Liver (tissue), 9 donors: ENCODE data around the gene TMTC2. TPM values are rescaled to one million over a fixed set of nuclear protein-coding genes. Genes with fewer than 3 reads are reported as not detected.

Source experiments
- DNase-seq: peaks from one replicate; pipeline ENCODE4 v3.0.0-alpha.2; 2017; ENCODE audit warnings: low spot score
- H3K27ac ChIP-seq, 2 donors: one replicate each; pipeline ENCODE4 v1.7.0; 2013; ENCODE audit warnings: inconsistent platforms in 2 of 2, low read length in 2 of 2, control low read depth in 1 of 2, low read depth in 1 of 2, mild to moderate bottlenecking in 1 of 2
- H3K27me3 ChIP-seq, 4 donors: one replicate each; pipeline versions ENCODE4 v1.6.1 to v1.7.0; 2013; ENCODE audit warnings: low read length in 3 of 4, inconsistent platforms in 1 of 4, mild to moderate bottlenecking in 1 of 4, moderate library complexity in 1 of 4; ENCODE audit not compliant: control insufficient read depth in 4 of 4, insufficient read depth in 4 of 4
- H3K36me3 ChIP-seq, 4 donors: one replicate each; pipeline versions ENCODE4 v1.6.1 to v1.7.0; 2013; ENCODE audit warnings: low read length in 3 of 4, mild to moderate bottlenecking in 3 of 4, low read depth in 1 of 4, moderate library complexity in 1 of 4; ENCODE audit not compliant: control insufficient read depth in 4 of 4, insufficient read depth in 3 of 4
- H3K4me1 ChIP-seq, 4 donors: one replicate each; pipeline versions ENCODE4 v1.6.1 to v1.7.0; 2013; ENCODE audit warnings: low read length in 3 of 4, mild to moderate bottlenecking in 3 of 4, moderate library complexity in 1 of 4; ENCODE audit not compliant: control insufficient read depth in 4 of 4, insufficient read depth in 4 of 4
- H3K4me3 ChIP-seq, 3 donors: one replicate each; pipeline versions ENCODE4 v1.6.1 to v1.7.0; 2013; ENCODE audit warnings: low read length in 3 of 3, control low read depth in 1 of 3, low read depth in 1 of 3, mild to moderate bottlenecking in 1 of 3
- H3K9ac ChIP-seq, 2 donors: one replicate each; pipeline ENCODE4 v1.7.0; 2013; ENCODE audit warnings: low read length in 2 of 2, mild to moderate bottlenecking in 2 of 2, moderate library complexity in 2 of 2, control low read depth in 1 of 2, low read depth in 1 of 2
- H3K9me3 ChIP-seq, 4 donors: one replicate each; pipeline versions ENCODE4 v1.6.1 to v1.7.0; 2013; ENCODE audit warnings: low read length in 3 of 4; ENCODE audit not compliant: control insufficient read depth in 4 of 4
- ATF3 ChIP-seq: IDR thresholded peaks from 2 replicates; pipeline ENCODE4 v1.6.1; 2016; ENCODE audit warnings: antibody characterized with exemption
- EGR1 ChIP-seq, 2 donors: IDR thresholded peaks; 2 replicates each; pipeline ENCODE4 v1.6.1; 2016 to 2018; ENCODE audit warnings: antibody characterized with exemption in 2 of 2, low read depth in 2 of 2
- FOXA1 ChIP-seq: IDR thresholded peaks from 2 replicates; pipeline ENCODE4 v1.6.1; 2016; ENCODE audit warnings: antibody characterized with exemption
- FOXA2 ChIP-seq: IDR thresholded peaks from 2 replicates; pipeline ENCODE4 v1.6.1; 2016; ENCODE audit warnings: antibody characterized with exemption
- HNF4A ChIP-seq, 2 donors: conservative IDR thresholded peaks; 2 replicates each; pipeline ENCODE4 v1.6.1; 2016; ENCODE audit warnings: antibody characterized with exemption in 2 of 2, mild to moderate bottlenecking in 2 of 2
- HNF4G ChIP-seq: IDR thresholded peaks from 2 replicates; pipeline ENCODE4 v1.6.1; 2016; ENCODE audit warnings: antibody characterized with exemption
- MAX ChIP-seq: IDR thresholded peaks from 2 replicates; pipeline ENCODE4 v1.6.1; 2016; ENCODE audit warnings: antibody characterized with exemption
- RAD21 ChIP-seq, 2 donors: IDR thresholded peaks; 2 replicates each; pipeline ENCODE4 v1.6.1; 2016; ENCODE audit warnings: antibody characterized with exemption in 2 of 2, mild to moderate bottlenecking in 2 of 2
- RXRA ChIP-seq, 2 donors: IDR thresholded peaks; 2 replicates each; pipeline ENCODE4 v1.6.1; 2017 to 2018; ENCODE audit warnings: antibody characterized with exemption in 2 of 2, mild to moderate bottlenecking in 1 of 2
- YY1 ChIP-seq: IDR thresholded peaks from 2 replicates; pipeline ENCODE4 v1.6.1; 2016; ENCODE audit warnings: antibody characterized with exemption, mild to moderate bottlenecking
- ZBTB33 ChIP-seq: IDR thresholded peaks from 2 replicates; pipeline ENCODE4 v1.6.1; 2016; ENCODE audit warnings: antibody characterized with exemption
- WGBS: extraction: QIAGEN DNeasy Blood & Tissue Kit; methylation state at CpG from one replicate; pipeline ENCODE4 v1.1.7; 2013; 5-methylcytosine and 5-hydroxymethylcytosine counted together
- polyA plus RNA-seq, 2 donors: library from polyadenylated mRNA; stranded (reverse) in 1 of 2; unstranded in 1 of 2; fragments of 200-250 nt in 1 of 2; fragments of >200 nt in 1 of 2; fragmentation: Nextera tagmentation in 1 of 2; extraction: Ambion mirVana in 1 of 2; gene quantifications; one replicate each; pipeline versions ENCODE4 v1.2.1 to v1.2.3, GENCODE V29; 2013 to 2015
- total RNA-seq, 2 donors: library from RNA; depleted of rRNA; stranded (reverse); fragments of >200 nt; gene quantifications; one replicate each; pipeline ENCODE4 v1.2.3, GENCODE V29; 2014
- donor health status: healthy.
- donor health status: healthy.
- donor health status: healthy.
- donor health status: healthy.
- donor health status: healthy.

Gene TMTC2
- total and polyA plus RNA-seq, 4 donors: 0.36 to 3.0 (median 0.61) TPM

GRCh38 chr12:83142914-83143313 lies 456.2 kb downstream of the TMTC2 start:
- WGBS: 75% methylated on average over 6 of the region's 6 CpGs
- Histone ChIP-seq H3K4me1 (no peaks in the 10 kb centered on the region), H3K36me3 (no peaks in the 10 kb centered on the region), H3K9ac (no peak overlapping the region), H3K27me3 (no peaks in the 10 kb centered on the region), H3K27ac (no peak overlapping the region), H3K4me3 (no peak overlapping the region), H3K9me3 (peaks cover 0 to 2% (median 0%) of the 10 kb centered on the region in 4 donors)
- TF ChIP-seq FOXA1 (no peak), HNF4A (conservative IDR thresholded peaks at IDR 0.05) (no peak), ZBTB33 (no peak), FOXA2 (no peak)
- DNase-seq: no peak

- no peak for DNase-seq
- no peak overlapping the region for H3K9ac ChIP-seq
- no peaks in the 10 kb centered on the region for H3K27me3 ChIP-seq
- peaks cover 0 to 2% (median 0%) of the 10 kb centered on the region in 4 donors for H3K9me3 ChIP-seq
- H3K27ac ChIP-seq: no peak overlapping the region
- no peak for TF ChIP-seq ATF3
- no peak for TF ChIP-seq EGR1 (IDR thresholded peaks at IDR 0.05; ENCODE audit: low read depth in 2 of 2)
- no peak for TF ChIP-seq HNF4G
- no peak overlapping the region for H3K4me3 ChIP-seq
- 49% methylated on average over 1 of the region's 1 CpG for WGBS
- H3K36me3 ChIP-seq: no peaks in the 10 kb centered on the region
- H3K4me1 ChIP-seq: no peaks in the 10 kb centered on the region
Measured at GRCh38 chr12:83143950-83144349, 457.2 kb downstream of the TMTC2 start.

- no peaks in the 10 kb centered on the region for H3K9me3 ChIP-seq
- no peak overlapping the region for H3K4me3 ChIP-seq
- H3K9ac ChIP-seq: no peak overlapping the region
- H3K27me3 ChIP-seq: no peaks in the 10 kb centered on the region
- H3K4me1 ChIP-seq: no peaks in the 10 kb centered on the region
- H3K36me3 ChIP-seq: no peaks in the 10 kb centered on the region
- H3K27ac ChIP-seq: no peak overlapping the region
- TF ChIP-seq HNF4A (conservative IDR thresholded peaks at IDR 0.05) (no peak), RXRA (IDR thresholded peaks at IDR 0.05) (no peak), FOXA1 (no peak), YY1 (no peak), MAX (no peak), EGR1 (IDR thresholded peaks at IDR 0.05; ENCODE audit: low read depth in 2 of 2) (no peak), ZBTB33 (no peak), RAD21 (IDR thresholded peaks at IDR 0.05) (no peak), ATF3 (no peak)
- DNase-seq: no peak
- WGBS: 94% methylated on average over 2 of the region's 2 CpGs
Measured at GRCh38 chr12:83145325-83145840, 458.7 kb downstream of the TMTC2 start.
